GM19328 (cell line): Measurements from ENCODE around the gene IGSF21.

Source experiments
- ATAC-seq: cut with Tn5 transposase; IDR thresholded peaks from one replicate; pipeline ENCODE4 v1.9.1; 2021; ENCODE audit warnings: mild to moderate bottlenecking, moderate library complexity; ENCODE audit not compliant: unreplicated experiment

IGSF21 gene

GRCh38 chr1:18290740-18291412, 183.3 kb downstream of the IGSF21 start:
- ATAC-seq: no peak

GRCh38 chr1:18292531-18292930, 184.9 kb downstream of the IGSF21 start:
- ATAC-seq: no peak

GRCh38 chr1:18293291-18293690, 185.7 kb downstream of the IGSF21 start:
- ATAC-seq: no peak

GRCh38 chr1:18294437-18295176, 187.0 kb downstream of the IGSF21 start:
- no peak for ATAC-seq

GRCh38 chr1:18297896-18298648, 190.5 kb downstream of the IGSF21 start:
- no peak for ATAC-seq

- no peak for ATAC-seq
Observed at GRCh38 chr1:18299441-18300338, 192.1 kb downstream of the IGSF21 start.

GRCh38 chr1:18300376-18300775, 192.8 kb downstream of the IGSF21 start:
- no peak for ATAC-seq

- ATAC-seq: no peak
Observed at GRCh38 chr1:18302788-18303413, 195.3 kb downstream of the IGSF21 start.

GRCh38 chr1:18304151-18304869, 196.7 kb downstream of the IGSF21 start:
- ATAC-seq: no peak

- ATAC-seq: no peak
Observed at GRCh38 chr1:18305182-18305795, 197.7 kb downstream of the IGSF21 start.

GRCh38 chr1:18307329-18307898, 199.8 kb downstream of the IGSF21 start:
- no peak for ATAC-seq

- no peak for ATAC-seq
Observed at GRCh38 chr1:18309552-18310155, 202.1 kb downstream of the IGSF21 start.

GRCh38 chr1:18312961-18313360, 205.4 kb downstream of the IGSF21 start:
- ATAC-seq: no peak

- ATAC-seq: no peak
Observed at GRCh38 chr1:18313523-18313922, 205.9 kb downstream of the IGSF21 start.

GRCh38 chr1:18314399-18314798, 206.8 kb downstream of the IGSF21 start:
- no peak for ATAC-seq

- no peak for ATAC-seq
Observed at GRCh38 chr1:18315449-18315848, 207.9 kb downstream of the IGSF21 start.

- no peak for ATAC-seq
Observed at GRCh38 chr1:18316764-18317163, 209.2 kb downstream of the IGSF21 start.

- no peak for ATAC-seq
Observed at GRCh38 chr1:18319099-18319498, 211.5 kb downstream of the IGSF21 start.
